Ishikawa (cell line): ENCODE measurements around the gene ADGRL4.
A peak's percentile ranks its signal among the peaks of the same experiment; 100 is the strongest.

Experiments used
- CEBPB ChIP-seq: IDR thresholded peaks from 2 replicates; pipeline ENCODE4 v1.6.1; 2012
- CREB1 ChIP-seq: IDR thresholded peaks from 2 replicates; pipeline ENCODE4 v1.6.1; 2012; ENCODE audit warnings: low read depth
- EGR1 ChIP-seq: IDR thresholded peaks from 2 replicates; pipeline ENCODE4 v1.6.1; 2012
- EP300 ChIP-seq: IDR thresholded peaks from 2 replicates; pipeline ENCODE4 v1.6.1; 2012; ENCODE audit warnings: borderline replicate concordance
- FOXM1 ChIP-seq: IDR thresholded peaks from 2 replicates; pipeline ENCODE4 v1.6.1; 2012; ENCODE audit warnings: low read depth, borderline replicate concordance
- NFIC ChIP-seq: IDR thresholded peaks from 2 replicates; pipeline ENCODE4 v1.6.1; 2012
- RAD21 ChIP-seq: IDR thresholded peaks from 2 replicates; pipeline ENCODE4 v1.6.1; 2012; ENCODE audit warnings: low read depth
- REST ChIP-seq: IDR thresholded peaks from 2 replicates; pipeline ENCODE4 v1.6.1; 2012; ENCODE audit warnings: low read depth, mild to moderate bottlenecking
- TAF1 ChIP-seq: IDR thresholded peaks from 2 replicates; pipeline ENCODE4 v1.6.1; 2012; ENCODE audit warnings: low read depth, mild to moderate bottlenecking
- TCF12 ChIP-seq: IDR thresholded peaks from 2 replicates; pipeline ENCODE4 v1.6.1; 2012; ENCODE audit warnings: low read depth
- TEAD4 ChIP-seq: IDR thresholded peaks from 2 replicates; pipeline ENCODE4 v1.6.1; 2012
- YY1 ChIP-seq: IDR thresholded peaks from 2 replicates; pipeline ENCODE4 v1.6.1; 2012; ENCODE audit warnings: low read depth
- ZBTB7A ChIP-seq: IDR thresholded peaks from 2 replicates; pipeline ENCODE4 v1.6.1; 2012; ENCODE audit warnings: low read depth
- TF ChIP-seq, protein P1 (sequence below): IDR thresholded peaks from 2 replicates; pipeline ENCODE4 v1.6.1; 2012
- TF ChIP-seq, protein P2 (sequence below): IDR thresholded peaks from 2 replicates; pipeline ENCODE4 v1.6.1; 2012

Gene ADGRL4

GRCh38 chr1:78918157-78918556 lies 88.4 kb downstream of the ADGRL4 start:
- TF ChIP-seq TCF12 (no peak), YY1 (no peak), CREB1 (no peak), CEBPB (no peak), TAF1 (no peak), TEAD4 (no peak), EP300 (no peak), FOXM1 (no peak), REST (no peak), EGR1 (no peak), NFIC (no peak), ZBTB7A (no peak), RAD21 (no peak)
- TF ChIP-seq, protein P1, sequence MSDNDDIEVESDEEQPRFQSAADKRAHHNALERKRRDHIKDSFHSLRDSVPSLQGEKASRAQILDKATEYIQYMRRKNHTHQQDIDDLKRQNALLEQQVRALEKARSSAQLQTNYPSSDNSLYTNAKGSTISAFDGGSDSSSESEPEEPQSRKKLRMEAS: no peak
- TF ChIP-seq, protein P2, sequence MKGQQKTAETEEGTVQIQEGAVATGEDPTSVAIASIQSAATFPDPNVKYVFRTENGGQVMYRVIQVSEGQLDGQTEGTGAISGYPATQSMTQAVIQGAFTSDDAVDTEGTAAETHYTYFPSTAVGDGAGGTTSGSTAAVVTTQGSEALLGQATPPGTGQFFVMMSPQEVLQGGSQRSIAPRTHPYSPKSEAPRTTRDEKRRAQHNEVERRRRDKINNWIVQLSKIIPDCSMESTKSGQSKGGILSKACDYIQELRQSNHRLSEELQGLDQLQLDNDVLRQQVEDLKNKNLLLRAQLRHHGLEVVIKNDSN: no peak

DNA sequence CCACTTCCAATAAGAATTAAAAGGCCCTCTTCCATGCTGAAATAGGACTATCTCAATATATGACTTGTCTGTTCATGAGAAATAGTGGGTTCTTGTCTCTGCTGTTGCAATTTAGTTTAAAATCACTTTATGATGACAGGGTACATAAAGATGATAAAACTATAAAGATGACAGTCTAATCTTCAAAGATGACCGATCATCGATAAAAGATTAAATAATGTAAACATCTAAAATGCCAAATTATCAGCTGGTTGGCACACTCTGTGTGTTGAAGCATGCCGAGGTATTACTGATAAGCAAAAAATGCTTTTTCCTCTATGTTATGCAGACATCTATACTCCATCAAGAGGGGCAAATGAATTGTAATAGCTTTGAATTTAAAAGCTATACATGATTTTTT lies 89.5 kb downstream of the ADGRL4 start:
- TF ChIP-seq EGR1 (no peak), TAF1 (no peak), CREB1 (no peak), FOXM1 (no peak), TCF12 (no peak), ZBTB7A (no peak), YY1 (no peak), NFIC (no peak), RAD21 (no peak), CEBPB (no peak), REST (no peak), TEAD4 (no peak), EP300 (no peak)
- TF ChIP-seq, protein P1: no peak
- TF ChIP-seq, protein P2: no peak

DNA sequence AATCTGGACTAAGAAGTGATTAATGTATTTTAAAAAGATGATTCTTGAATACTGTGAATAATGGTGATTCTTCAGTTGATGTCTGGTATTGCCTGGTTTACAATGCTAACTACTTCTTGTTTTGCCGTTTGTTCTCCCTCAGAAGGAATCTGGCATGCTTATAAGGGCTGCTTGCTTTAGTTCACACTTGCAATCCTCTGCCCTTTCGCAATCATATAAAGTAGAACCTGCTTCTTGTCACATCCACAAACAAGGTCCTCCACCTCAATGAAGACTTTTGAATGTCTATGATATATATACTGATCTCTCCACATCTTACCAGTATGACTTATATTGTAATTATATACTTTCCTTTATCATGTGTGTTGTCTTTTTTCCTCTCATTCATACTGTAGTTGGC lies 92.6 kb downstream of the ADGRL4 start:
- TF ChIP-seq EGR1 (no peak), EP300 (no peak), CEBPB (peak; percentile 45)
- TF ChIP-seq, protein P2: no peak

GRCh38 chr1:78911956-78912880 lies 94.3 kb downstream of the ADGRL4 start:
- TF ChIP-seq, protein P2: no peak
- no peak; the same call in 1 of the 2 replicates for TF ChIP-seq TEAD4
- peak; percentile 62; the same call in 1 of the 2 replicates for TF ChIP-seq EP300
- peak; percentile 53; the same call in 1 of the 2 replicates for TF ChIP-seq FOXM1
- TF ChIP-seq CEBPB: peak; percentile 93
- no peak for TF ChIP-seq CREB1
- TF ChIP-seq, protein P1: no peak
- TF ChIP-seq RAD21: no peak
- no peak for TF ChIP-seq YY1
- TF ChIP-seq TCF12: peak; percentile 58; the same call in 1 of the 2 replicates
- no peak for TF ChIP-seq REST
- TF ChIP-seq NFIC: peak; percentile 89
- TF ChIP-seq EGR1: no peak
- TF ChIP-seq ZBTB7A: no peak
- TF ChIP-seq TAF1: no peak
